Gastrocnemius medialis (tissue), 4 donors: ENCODE results near the gene UPB1.

Experiments
- CTCF ChIP-seq, 5 experiments: fragments of 450-650 bp in 3 of 5; fragments of 200-600 bp in 2 of 5; sonication (generic) in 2 of 5; IDR thresholded peaks in 4 of 5; conservative IDR thresholded peaks in 1 of 5; 1 replicate in 4 of 5; 2 replicates in 1 of 5; pipeline ENCODE4 v1.5.1; 2016 to 2019; ENCODE audit warnings: antibody characterized with exemption in 5 of 5, mild to moderate bottlenecking in 3 of 5, moderate library complexity in 3 of 5
- POLR2A ChIP-seq, 2 donors: fragments of 450-650 bp; IDR thresholded peaks; one replicate each; pipeline ENCODE4 v1.6.1; 2017; ENCODE audit warnings: antibody characterized with exemption in 2 of 2, mild to moderate bottlenecking in 2 of 2, moderate library complexity in 2 of 2

DNA sequence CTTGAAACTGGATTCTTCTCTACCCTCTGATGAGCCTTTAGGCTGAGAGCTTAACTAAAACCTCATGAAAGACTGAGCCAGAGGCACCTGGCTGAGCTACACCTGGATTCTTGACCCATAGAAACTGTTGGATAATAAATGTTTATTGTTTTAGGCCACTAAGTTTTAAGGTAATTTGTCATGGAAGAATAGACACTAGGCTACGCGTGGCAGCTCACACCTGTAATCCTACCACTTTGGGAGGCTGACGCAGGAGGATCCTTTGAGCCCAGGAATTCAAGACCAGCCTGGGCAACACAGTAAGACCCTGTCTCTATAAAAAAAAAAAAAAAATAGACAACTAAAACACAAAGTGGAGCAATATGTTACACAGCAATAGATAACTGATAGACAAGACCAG is 29.2 kb upstream of the UPB1 start:
- TF ChIP-seq CTCF (IDR thresholded peaks at IDR 0.05 in 4 of 5, conservative IDR thresholded peaks at IDR 0.05 in 1 of 5) (no peak), POLR2A (IDR thresholded peaks at IDR 0.05) (no peak)
